ENCODE results near the gene WTIP.
"Not testable (repeated sequence)": the region's sequence is repeated elsewhere in the genome, so short reads cannot be mapped to it uniquely, and the experiment has no call there.

Gene WTIP

DNA sequence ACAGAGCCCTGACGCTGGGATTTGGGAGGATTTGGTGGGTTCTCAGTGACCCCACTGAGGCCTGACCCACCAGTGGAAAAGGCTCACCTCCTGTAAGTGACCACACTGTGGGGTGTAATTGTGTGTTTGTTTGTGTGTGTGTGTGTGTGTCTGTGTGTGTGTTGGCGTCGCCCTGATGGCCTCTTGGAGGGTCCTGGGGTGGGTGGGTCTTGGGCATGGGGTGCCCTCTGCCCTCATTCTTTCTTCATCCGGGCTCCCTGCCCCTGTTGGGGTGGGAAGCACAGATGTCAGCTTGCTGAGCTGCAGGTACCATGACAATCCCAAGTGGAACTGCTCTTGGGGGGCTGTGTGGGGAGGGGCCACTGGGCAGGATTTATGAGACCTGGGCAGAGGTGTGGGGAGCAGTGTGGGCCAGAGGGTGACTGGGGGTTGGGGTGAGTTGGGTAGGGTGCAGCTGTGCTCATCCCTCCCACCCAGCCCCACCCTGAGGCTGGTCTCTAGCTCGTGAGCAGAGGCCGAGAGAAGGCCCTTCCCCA, 22.8 kb downstream of the WTIP start:
- no peak for DNase-seq

GRCh38 chr19:34504809-34505291, 23.3 kb downstream of the WTIP start:
- DNase-seq = no peak

DNA sequence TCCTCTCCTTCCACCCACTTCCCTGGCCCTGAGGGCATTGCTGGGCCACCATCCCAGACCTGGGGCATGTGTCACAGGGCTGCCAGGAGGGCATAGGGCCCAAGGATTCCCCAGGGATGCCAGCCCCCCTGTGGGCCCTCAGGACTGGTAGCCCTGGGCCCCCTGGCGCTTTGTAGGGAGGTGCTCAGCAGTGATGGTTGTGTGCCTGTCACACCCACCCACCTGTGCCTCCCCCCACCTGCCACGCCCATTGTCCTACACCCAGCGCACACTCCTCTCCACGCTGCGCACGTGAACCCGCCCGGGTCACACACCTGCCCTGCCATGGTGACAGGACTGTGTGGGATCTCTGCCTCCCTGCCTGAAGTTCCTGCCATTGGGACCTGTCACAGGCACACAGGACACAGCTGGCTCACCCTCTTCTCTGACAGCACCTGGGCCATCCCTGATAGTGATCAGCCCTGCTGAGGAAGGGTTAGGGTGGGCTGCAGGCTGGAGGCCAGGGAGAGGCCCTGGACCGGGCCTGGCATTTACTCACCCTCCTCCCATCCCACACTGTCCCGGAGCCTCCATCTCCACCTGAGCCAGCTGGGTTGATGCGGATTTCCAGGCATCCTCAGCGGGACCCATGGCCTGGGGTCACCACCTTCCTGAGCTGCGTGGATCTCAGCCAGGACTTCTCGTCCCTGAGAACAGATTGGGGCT, 23.9 kb downstream of the WTIP start:
- no peak for DNase-seq

GRCh38 chr19:34506026-34506370, 24.4 kb downstream of the WTIP start:
- no peak for DNase-seq

DNA sequence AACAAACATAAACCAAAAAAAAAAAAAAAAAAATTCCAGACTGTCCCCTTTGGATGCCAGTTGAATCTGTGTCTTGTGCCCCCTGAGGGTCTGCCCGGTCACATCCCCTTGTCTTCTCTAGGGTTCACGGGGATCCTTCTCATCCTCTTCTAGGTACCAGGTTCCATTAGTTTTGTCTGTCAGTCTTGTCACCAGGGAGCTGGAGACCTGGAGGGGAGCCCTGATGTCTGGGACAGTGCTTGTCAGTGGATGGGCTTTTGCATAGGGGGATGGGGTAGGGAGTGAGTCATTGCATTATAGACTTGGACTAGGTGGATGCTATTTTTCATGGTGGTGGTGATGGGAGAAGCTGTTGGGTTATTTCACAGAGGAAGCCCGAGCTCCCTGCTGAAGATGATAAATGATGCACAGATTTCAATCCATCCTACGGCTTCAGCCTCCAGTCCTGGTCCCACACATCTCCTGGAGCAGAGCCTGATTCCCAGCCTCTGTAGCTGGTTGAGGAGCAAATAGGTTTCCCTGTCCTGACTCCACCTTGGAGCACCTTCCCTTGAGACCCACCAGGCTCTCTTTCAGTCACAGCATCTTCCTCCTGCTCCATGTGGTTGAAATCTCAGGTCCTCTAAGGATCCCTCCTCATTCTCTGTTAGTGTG, 26.0 kb downstream of the WTIP start:
- no peak for DNase-seq

GRCh38 chr19:34508540-34508939, 27.0 kb downstream of the WTIP start:
- no peak for DNase-seq

- not testable (repeated sequence) for DNase-seq
These were observed 29.3 kb downstream of the WTIP start for GRCh38 chr19:34510904-34511303.

GRCh38 chr19:34512254-34512822, 30.8 kb downstream of the WTIP start:
- DNase-seq = no peak

DNA sequence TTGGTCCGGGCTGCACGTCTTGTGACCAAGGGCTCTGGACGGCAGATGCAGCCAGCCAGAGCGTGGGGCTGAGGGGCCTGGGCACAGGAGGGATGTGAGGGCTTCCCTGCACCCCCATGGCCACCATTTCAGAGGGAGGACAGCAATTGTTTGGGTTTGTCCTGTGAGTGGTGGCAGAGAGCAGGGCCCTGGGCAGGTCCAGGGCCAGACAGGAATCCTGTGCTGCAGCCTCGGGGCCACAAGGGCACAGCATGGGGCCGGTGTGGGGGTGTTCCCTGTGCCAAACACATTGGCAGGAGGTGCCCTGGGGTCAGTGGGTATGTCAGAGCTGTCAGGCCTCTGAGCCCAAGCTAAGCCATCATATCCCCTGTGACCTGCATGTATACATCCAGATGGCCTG, 32.2 kb downstream of the WTIP start:
- no peak for DNase-seq

DNA sequence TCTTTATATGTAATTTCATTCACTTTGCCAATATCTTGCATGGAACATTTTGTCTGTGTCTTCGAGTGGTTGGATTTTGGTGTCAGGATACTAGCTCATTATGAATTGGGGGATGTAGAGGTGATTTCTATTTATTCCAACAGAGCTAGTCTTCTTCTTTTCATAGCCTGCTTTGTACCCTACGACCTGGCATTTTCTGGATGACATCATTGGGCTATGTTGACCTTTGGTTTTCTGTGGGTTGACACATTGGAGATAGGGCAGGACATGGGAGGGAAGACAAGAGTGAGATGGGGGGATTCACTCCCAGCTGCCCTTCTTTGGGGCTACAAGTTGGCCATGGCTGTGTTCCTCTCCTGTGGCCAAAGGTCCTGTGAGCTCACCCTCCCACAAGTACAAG, 38.0 kb downstream of the WTIP start:
- DNase-seq = no peak

- no peak for DNase-seq
These were observed 41.9 kb downstream of the WTIP start for GRCh38 chr19:34523408-34523807.

- no peak for DNase-seq
These were observed 43.4 kb downstream of the WTIP start for GRCh38 chr19:34525001-34525400.

GRCh38 chr19:34534206-34534605, 52.6 kb downstream of the WTIP start:
- no peak for DNase-seq

DNA sequence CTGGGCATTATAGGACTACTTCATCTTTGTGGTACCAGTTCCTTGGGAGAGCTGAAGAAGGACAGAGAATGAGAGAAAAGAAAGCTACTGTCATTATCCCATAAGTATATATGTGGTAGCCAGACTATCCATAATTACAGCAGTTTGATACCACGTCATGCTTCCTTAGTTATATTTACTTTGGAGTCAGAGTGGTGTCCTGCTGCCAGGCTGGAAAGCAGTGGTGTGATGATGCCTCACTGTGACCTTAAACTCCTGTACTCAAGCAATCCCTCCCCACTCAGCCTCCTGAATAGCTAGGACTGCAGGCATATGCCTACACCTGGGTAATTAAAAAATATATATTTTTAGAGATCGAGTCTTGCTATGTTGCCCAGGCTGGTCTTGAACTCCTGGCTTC, 57.8 kb downstream of the WTIP start:
- DNase-seq = no peak

GRCh38 chr19:34540811-34541557, 59.4 kb downstream of the WTIP start:
- DNase-seq = no peak

- DNase-seq = no peak
These were observed 68.3 kb downstream of the WTIP start for GRCh38 chr19:34549833-34550232.

DNA sequence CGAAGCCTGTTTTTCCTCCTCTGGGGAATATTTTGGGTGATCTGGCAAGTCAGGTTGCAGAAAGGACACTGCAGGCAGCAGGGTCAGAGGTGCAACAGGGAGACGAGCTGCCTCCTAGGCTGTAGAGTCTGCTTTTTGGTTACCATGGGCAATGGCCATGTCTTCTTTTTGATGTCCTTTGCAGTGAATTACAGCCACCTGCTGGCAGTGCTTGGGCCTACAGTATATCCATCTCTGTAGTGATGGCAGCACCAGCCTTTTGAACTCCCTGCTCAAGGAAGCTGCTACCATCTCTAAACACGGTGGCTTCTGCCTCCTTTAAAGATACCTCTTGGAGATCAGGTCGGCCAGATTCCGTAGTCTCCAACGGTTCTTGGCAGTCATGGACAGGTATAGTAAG, 73.9 kb downstream of the WTIP start:
- no peak for DNase-seq

- DNase-seq = no peak
These were observed 74.9 kb downstream of the WTIP start for GRCh38 chr19:34556488-34556887.

DNA sequence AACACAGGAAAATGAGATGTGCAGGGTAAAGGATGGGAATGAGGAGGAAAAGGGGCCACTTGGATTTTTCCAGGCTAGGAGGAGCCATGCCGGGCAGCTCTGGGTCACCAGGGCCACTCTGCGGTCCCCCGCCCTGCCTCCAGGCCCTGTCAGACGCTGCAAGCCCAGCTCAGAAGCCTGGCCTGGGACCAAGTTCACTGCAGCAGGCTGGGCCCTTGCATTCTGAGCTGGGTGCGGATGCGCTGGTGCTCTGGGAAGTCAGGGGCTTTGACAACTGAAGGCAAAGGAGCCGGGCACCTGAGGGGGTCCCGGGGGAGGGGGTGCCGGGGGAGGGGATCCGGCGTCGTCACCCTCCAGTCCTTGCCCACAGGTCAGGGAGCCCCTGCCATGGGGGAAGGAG, 77.5 kb downstream of the WTIP start:
- DNase-seq = no peak

DNA sequence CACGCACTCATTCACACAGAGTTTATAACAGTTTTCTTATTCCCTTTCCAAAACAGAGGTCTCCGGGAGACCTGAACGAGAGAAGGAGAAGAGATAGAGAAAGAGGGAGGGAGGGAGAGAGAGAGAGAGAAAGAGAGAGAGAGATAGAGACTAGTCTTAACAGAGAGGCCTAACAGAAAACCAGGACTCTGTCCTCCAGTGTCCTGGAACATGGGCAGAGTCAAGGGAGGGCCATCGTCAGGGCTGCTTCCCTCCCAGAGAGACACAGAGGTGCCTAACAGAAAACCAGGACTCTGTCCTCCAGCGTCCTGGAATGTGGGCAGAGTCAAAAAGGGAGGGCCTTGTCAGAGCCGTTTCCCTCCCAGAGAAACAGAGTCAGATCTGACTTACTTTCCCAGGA, 78.7 kb downstream of the WTIP start:
- DNase-seq = no peak

Data from CD4-positive, alpha-beta T cell treated with Interleukin-10 for 1 hour (primary cell).